ENCODE results near the gene KRT3. TPM values are rescaled to one million over a fixed set of nuclear protein-coding genes. Genes with fewer than 3 reads are reported as not detected.

Gene KRT3
- total and polyA plus RNA-seq, 10 donors, result not detected

DNA sequence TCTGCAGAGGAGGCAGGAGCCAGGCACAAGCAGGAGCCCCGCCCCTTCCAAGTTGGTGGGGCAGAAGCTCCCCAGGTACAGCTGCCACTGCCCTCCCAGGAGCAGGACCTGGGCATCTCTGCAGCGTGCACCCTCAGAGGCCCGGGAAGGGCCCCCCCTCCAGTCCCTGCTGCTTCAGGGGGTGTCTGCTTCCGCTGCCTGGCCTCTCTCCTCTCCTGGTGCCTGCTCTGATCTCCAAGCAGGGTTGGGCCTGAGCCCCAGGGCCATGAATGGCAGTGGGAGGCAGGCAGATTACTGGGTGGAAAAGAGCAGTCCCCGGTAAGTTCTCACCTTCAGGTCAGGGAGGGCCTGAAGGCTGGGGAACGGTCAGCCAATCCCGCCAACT is 53.7 kb downstream of the KRT3 start:
- H3K4me3 ChIP-seq, result no peak overlapping the region
- H3K36me3 ChIP-seq, result no peaks in the 10 kb centered on the region
- 60 to 80% (median 72%) methylated on average over 2 to 7 of the region's 7 CpGs for whole genome bisulfite sequencing, 5 donors
- no peak for DNase-seq
- H3K27ac ChIP-seq, result no peak overlapping the region
- H3K27me3 ChIP-seq (replicated peaks in 1 of 7), result peaks cover 0 to 48% (median 0%) of the 10 kb centered on the region in 7 donors
- TF ChIP-seq POLR2AphosphoS5 (IDR thresholded peaks at IDR 0.05) (no peak), POLR2A (IDR thresholded peaks at IDR 0.05) (no peak)
- TF ChIP-seq, protein P1, sequence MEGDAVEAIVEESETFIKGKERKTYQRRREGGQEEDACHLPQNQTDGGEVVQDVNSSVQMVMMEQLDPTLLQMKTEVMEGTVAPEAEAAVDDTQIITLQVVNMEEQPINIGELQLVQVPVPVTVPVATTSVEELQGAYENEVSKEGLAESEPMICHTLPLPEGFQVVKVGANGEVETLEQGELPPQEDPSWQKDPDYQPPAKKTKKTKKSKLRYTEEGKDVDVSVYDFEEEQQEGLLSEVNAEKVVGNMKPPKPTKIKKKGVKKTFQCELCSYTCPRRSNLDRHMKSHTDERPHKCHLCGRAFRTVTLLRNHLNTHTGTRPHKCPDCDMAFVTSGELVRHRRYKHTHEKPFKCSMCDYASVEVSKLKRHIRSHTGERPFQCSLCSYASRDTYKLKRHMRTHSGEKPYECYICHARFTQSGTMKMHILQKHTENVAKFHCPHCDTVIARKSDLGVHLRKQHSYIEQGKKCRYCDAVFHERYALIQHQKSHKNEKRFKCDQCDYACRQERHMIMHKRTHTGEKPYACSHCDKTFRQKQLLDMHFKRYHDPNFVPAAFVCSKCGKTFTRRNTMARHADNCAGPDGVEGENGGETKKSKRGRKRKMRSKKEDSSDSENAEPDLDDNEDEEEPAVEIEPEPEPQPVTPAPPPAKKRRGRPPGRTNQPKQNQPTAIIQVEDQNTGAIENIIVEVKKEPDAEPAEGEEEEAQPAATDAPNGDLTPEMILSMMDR (IDR thresholded peaks at IDR 0.05 in 8 of 11, conservative IDR thresholded peaks at IDR 0.05 in 3 of 11), result no peak
- intact Hi-C loops (cut with DNase I; ENCODE audit: low total_unique reads), result no loop called here
- H3K4me1 ChIP-seq, result no peaks in the 10 kb centered on the region
- H3K9me3 ChIP-seq, result no peaks in the 10 kb centered on the region

DNA sequence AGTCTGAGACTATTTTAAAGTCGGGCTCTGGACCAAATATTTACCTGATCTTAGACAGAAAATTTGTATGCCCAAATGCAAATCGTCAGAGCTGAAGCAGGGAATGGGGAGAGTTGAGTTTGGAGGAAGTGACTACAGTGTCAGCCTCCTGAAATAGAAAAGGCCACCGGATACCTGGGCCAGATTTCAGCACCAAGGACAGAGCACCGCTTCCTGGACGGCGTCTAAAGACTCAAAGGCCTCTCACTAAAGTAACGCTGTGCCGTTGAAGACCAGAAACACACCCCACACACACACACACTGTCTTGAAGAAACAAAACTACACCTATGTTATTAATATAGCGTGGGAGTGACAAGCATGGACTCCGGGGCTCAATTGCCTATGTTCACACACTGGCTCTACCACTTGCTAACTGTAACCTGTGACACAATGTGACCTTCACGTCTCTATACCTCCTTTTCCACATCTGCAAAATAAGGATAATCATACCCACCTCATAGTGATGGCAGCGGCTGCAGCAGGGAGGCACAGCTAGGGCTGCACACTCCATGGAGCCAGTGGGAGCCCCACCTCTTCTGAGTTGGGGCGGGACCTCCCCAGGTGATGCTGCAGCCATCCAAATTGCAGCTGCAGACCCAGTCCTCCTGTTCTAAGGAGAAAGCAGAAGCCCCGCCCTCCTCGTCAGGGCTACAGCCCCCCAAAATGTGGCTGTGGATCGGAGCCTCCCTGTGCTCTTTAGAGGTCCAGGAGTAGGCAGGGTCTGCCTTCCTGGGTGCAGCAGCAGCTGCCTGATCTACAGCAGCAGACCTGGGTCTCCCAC is 54.3 kb downstream of the KRT3 start:
- no peaks in the 10 kb centered on the region for H3K36me3 ChIP-seq
- TF ChIP-seq, protein P1 (IDR thresholded peaks at IDR 0.05 in 8 of 11, conservative IDR thresholded peaks at IDR 0.05 in 3 of 11), result no peak
- TF ChIP-seq POLR2AphosphoS5 (IDR thresholded peaks at IDR 0.05), result no peak
- TF ChIP-seq POLR2A (IDR thresholded peaks at IDR 0.05), result no peak
- H3K4me1 ChIP-seq, result no peaks in the 10 kb centered on the region
- no peak overlapping the region for H3K4me3 ChIP-seq
- no peak overlapping the region for H3K27ac ChIP-seq
- H3K27me3 ChIP-seq (replicated peaks in 1 of 7), result peaks cover 0 to 53% (median 0%) of the 10 kb centered on the region in 7 donors
- WGBS, 5 donors, result 18 to 23% (median 20%) methylated on average over 16 of the region's 16 CpGs
- intact Hi-C loops (cut with DNase I; ENCODE audit: low total_unique reads), result no loop called here
- no peak for DNase-seq
- H3K9me3 ChIP-seq, result no peaks in the 10 kb centered on the region

DNA sequence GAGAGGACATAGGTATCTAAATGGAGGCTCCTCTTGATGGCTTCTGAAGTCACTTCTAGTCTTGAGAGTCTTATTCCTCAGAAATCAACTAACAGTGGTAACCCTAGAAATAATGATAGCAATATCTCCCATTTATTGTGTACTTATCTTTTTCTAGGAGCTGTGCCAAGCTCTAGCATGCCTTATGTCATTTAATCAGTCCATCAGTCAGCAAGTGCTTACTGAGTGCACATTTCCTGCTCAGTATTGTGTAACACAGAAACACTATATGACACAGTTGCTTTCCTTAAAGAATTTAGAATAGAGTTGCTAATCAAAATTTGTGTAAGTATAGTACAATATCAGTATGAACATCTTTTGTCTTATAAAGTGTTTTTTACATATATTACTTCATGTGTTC is 55.3 kb downstream of the KRT3 start:
- Histone ChIP-seq H3K27me3 (replicated peaks in 1 of 7) (peaks cover 0 to 63% (median 0%) of the 10 kb centered on the region in 7 donors), H3K36me3 (no peaks in the 10 kb centered on the region), H3K9me3 (no peaks in the 10 kb centered on the region), H3K4me3 (no peak overlapping the region), H3K4me1 (no peaks in the 10 kb centered on the region), H3K27ac (no peak overlapping the region)
- intact Hi-C loops (cut with DNase I; ENCODE audit: low total_unique reads), result no loop called here
- TF ChIP-seq POLR2AphosphoS5 (IDR thresholded peaks at IDR 0.05) (no peak), POLR2A (IDR thresholded peaks at IDR 0.05) (no peak)
- TF ChIP-seq, protein P1 (IDR thresholded peaks at IDR 0.05 in 8 of 11, conservative IDR thresholded peaks at IDR 0.05 in 3 of 11), result no peak
- no peak for DNase-seq

DNA sequence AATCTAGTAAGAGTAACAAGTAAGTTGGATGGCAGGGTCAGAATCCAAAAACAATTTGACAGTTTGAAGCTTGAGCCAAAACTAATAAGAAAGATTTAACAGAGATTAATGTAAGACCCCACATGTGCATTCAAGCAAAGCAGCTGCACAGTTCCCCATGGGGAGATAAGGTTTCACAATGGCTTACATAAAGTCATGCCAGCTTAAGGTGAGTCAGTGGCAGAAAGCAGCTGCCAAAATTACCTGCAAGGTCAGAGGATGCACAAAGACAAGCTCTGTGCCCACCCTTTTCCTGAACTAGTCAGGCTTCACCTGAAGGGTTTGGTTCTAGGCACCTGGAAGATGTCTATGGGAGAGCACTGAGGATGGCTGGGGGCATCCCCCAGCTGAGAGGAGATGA is 56.0 kb downstream of the KRT3 start:
- no peaks in the 10 kb centered on the region for H3K4me1 ChIP-seq
- H3K4me3 ChIP-seq, result no peak overlapping the region
- H3K27me3 ChIP-seq (replicated peaks in 1 of 7), result peaks cover 0 to 69% (median 0%) of the 10 kb centered on the region in 7 donors
- no peaks in the 10 kb centered on the region for H3K9me3 ChIP-seq
- intact Hi-C loops (cut with DNase I; ENCODE audit: low total_unique reads), result no loop called here
- no peaks in the 10 kb centered on the region for H3K36me3 ChIP-seq
- TF ChIP-seq POLR2A (IDR thresholded peaks at IDR 0.05), result no peak
- TF ChIP-seq, protein P1 (IDR thresholded peaks at IDR 0.05 in 8 of 11, conservative IDR thresholded peaks at IDR 0.05 in 3 of 11), result no peak
- TF ChIP-seq POLR2AphosphoS5 (IDR thresholded peaks at IDR 0.05), result no peak
- DNase-seq, result no peak
- H3K27ac ChIP-seq, result no peak overlapping the region

Small RNA genes lying within 50 kb of the gene (small RNA-seq; reads per million reads assigned to genes)
- 0 reads per million in 4 donors for gene AC107016.2

Other genes starting within 250 kb of the KRT3 start
- gene KRT71, start 243.0 kb downstream of the KRT3 start, total RNA-seq, result not detected
- not detected for gene KRT71, start 243.0 kb downstream of the KRT3 start, polyA plus RNA-seq
- not detected for gene KRT74, start 222.3 kb downstream of the KRT3 start, total RNA-seq
- not detected for gene KRT74, start 222.3 kb downstream of the KRT3 start, polyA plus RNA-seq
- gene KRT72, start 194.7 kb downstream of the KRT3 start, total RNA-seq, result 1 to 10 TPM in 2 of 7 donors, under 1 TPM in 4, not detected in 1; 0.52 to 2.2 (median 0.78) TPM
- 1 to 10 TPM in 2 of 3 donors, under 1 TPM in 1; 0.86 to 1.7 (median 1.4) TPM for gene KRT72, start 194.7 kb downstream of the KRT3 start, polyA plus RNA-seq
- 1 to 10 TPM in 3 of 7 donors, under 1 TPM in 4; 0.13 to 1.4 (median 0.59) TPM for gene KRT73, start 177.6 kb downstream of the KRT3 start, total RNA-seq
- gene KRT73, start 177.6 kb downstream of the KRT3 start, polyA plus RNA-seq, result under 1 TPM; 0.04 to 0.20 (median 0.16) TPM
- gene KRT2, start 143.9 kb downstream of the KRT3 start, total RNA-seq, result under 1 TPM in 3 of 7 donors, not detected in 4; 0.13 to 0.52 (median 0.26) TPM
- gene KRT2, start 143.9 kb downstream of the KRT3 start, polyA plus RNA-seq, result under 1 TPM; 0.07 to 0.45 (median 0.42) TPM
- 1 to 10 TPM in 2 of 7 donors, under 1 TPM in 3, not detected in 2; 0.58 to 2.4 (median 0.68) TPM for gene KRT1, start 115.7 kb downstream of the KRT3 start, total RNA-seq
- gene KRT1, start 115.7 kb downstream of the KRT3 start, polyA plus RNA-seq, result under 1 TPM in 1 of 3 donors, not detected in 2; 0.05 TPM
- gene KRT77, start 92.6 kb downstream of the KRT3 start, total RNA-seq, result not detected
- under 1 TPM in 1 of 3 donors, not detected in 2; 0.03 TPM for gene KRT77, start 92.6 kb downstream of the KRT3 start, polyA plus RNA-seq
- gene KRT76, start 18.8 kb downstream of the KRT3 start, total RNA-seq, result not detected
- gene KRT76, start 18.8 kb downstream of the KRT3 start, polyA plus RNA-seq, result not detected
- gene KRT4, start 18.0 kb upstream of the KRT3 start, total RNA-seq, result under 1 TPM in 1 of 7 donors, not detected in 6; 0.37 TPM
- 1 to 10 TPM in 2 of 3 donors, under 1 TPM in 1; 0.55 to 3.4 (median 1.4) TPM for gene KRT4, start 18.0 kb upstream of the KRT3 start, polyA plus RNA-seq
- under 1 TPM in 1 of 7 donors, not detected in 6; 0.37 TPM for gene KRT79, start 38.2 kb upstream of the KRT3 start, total RNA-seq
- gene KRT79, start 38.2 kb upstream of the KRT3 start, polyA plus RNA-seq, result under 1 TPM in 2 of 3 donors, not detected in 1; 0.15 to 0.19 TPM
- gene KRT78, start 52.9 kb upstream of the KRT3 start, total RNA-seq, result not detected
- under 1 TPM in 2 of 3 donors, not detected in 1; 0.24 to 0.83 TPM for gene KRT78, start 52.9 kb upstream of the KRT3 start, polyA plus RNA-seq
- gene KRT8, start 109.0 kb upstream of the KRT3 start, total RNA-seq, result 10 to 100 TPM in 6 of 7 donors, 1 to 10 TPM in 1; 10.0 to 23.1 (median 18.6) TPM
- 10 to 100 TPM; 16.3 to 21.8 (median 19.3) TPM for gene KRT8, start 109.0 kb upstream of the KRT3 start, polyA plus RNA-seq
- 10 to 100 TPM; 23.3 to 57.2 (median 26.0) TPM for gene KRT18, start 153.0 kb upstream of the KRT3 start, total RNA-seq
- 10 to 100 TPM; 16.8 to 23.0 (median 18.4) TPM for gene KRT18, start 153.0 kb upstream of the KRT3 start, polyA plus RNA-seq
- gene EIF4B, start 210.3 kb upstream of the KRT3 start, total RNA-seq, result 100 to 1,000 TPM; 379 to 490 (median 468) TPM
- 100 to 1,000 TPM; 105 to 132 (median 119) TPM for gene EIF4B, start 210.3 kb upstream of the KRT3 start, polyA plus RNA-seq

All from spleen (tissue), 11 donors.